HG03045 (cell line): ENCODE measurements around the gene USP6NL.
A peak's percentile ranks its signal among the peaks of the same experiment; 100 is the strongest.

ENCODE experiments used
- ATAC-seq: cut with Tn5 transposase; IDR thresholded peaks from one replicate; pipeline ENCODE4 v1.9.1; 2021; ENCODE audit warnings: mild to moderate bottlenecking, moderate library complexity; ENCODE audit not compliant: unreplicated experiment

The USP6NL gene

DNA sequence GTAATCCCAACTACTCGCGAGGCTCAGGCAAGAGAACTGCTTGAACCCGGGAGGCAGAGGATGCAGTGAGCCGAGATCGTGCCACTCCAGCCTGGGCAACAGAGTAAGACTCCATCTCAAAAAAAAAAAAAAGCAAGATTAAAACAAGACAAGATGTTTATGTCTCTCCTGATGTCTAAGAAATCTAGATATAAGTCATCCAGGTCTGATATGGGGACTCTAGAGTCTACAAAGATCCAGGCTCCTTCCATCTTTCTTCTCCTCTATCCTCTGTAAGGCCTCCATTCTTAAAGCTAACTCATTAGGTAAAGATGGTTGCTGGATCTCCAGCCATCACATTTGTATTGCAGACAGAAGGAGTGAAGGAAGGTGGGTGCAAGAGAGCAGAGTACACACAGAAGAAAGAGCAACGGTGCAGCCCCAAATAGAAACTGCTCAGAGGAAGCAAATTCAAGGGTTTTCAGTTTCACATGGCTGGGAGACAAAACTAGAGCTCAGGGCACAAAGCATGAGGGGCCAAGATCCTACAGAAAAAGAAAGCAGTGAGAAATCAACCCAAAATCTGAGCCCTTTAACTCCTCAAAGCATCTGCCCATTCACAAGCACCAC lies 57.6 kb downstream of the USP6NL start:
- peak; percentile 78 for ATAC-seq

DNA sequence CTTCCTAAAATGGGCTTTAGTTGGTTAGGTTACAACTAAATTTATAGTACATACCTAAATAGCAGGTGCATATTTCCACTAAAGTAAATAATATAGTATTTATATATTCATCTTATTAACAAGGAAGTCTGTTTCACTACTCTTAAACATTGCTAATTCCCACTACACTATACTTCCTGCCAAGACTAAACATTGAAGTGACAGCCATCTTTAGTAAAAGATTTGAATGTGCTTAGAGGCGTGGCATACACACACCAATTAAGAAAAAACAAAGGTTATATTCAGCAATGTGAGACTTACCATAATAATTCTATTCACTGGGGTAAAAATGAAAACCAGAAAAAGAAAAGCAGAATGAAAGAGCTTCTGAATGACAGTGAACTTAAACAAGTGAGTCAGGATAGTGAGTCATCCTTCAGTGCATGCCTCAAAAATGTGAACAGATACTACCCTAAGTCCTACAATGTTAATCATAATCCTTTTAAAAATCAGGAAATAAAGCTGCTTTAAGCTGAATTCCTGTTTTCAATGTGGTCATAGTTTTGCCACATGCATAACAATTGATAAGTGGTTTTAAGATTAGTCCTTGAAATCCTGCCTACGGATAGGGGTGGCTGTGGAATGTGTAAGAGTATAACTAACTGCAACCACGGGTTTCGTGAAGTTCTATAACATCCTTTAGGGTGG lies 59.4 kb downstream of the USP6NL start:
- no peak for ATAC-seq

DNA sequence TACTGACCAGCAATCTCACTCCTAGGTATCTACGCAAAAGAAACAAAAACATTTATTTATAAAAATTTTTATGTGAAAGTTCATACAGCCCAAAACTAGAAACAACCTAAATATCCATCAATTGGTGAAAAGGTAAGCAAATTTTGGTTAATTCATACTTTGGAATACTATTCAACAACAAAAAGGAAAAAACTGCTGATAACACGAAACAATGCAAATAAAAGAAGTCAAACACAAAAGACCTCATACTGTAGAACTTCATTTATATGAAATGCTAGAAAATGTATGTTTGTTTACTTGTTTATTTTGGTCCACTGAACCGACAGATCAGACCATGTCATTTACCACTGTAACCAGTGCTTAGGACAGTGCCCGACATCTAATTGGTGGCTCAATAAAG lies 60.3 kb downstream of the USP6NL start:
- ATAC-seq = no peak

GRCh38 chr10:11548768-11549099 lies 62.7 kb downstream of the USP6NL start:
- ATAC-seq = no peak

DNA sequence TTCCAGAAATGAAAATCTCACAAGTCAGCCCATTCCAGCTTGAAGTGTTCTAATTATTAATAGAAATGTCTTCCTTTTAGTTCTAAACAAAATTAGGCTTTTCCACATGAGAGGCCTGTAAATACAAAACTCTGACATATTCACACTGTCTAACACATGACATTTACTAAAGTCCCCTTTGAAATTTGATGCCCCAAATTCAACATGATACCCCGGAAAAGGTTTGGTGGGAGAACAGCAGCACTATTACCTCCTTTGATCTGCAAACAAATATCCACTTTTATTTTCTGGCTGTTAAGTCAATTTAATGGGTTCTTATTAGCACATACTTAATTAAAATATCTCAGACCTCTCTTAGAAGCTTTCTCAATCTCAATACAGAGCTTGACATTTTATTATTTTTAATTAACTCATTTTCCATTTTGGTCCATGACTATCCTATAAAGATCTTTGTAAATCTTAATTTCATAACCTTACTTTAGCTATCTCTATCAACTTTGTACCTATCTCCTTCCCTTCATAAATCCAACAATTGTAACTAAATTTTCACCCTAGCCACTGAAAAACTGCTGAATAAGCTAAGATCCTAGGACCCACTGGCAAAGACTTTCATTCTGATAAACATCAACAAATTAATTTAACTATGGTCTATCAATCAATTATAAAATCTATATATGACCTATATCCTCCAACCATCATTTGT lies 63.2 kb downstream of the USP6NL start:
- ATAC-seq = no peak

DNA sequence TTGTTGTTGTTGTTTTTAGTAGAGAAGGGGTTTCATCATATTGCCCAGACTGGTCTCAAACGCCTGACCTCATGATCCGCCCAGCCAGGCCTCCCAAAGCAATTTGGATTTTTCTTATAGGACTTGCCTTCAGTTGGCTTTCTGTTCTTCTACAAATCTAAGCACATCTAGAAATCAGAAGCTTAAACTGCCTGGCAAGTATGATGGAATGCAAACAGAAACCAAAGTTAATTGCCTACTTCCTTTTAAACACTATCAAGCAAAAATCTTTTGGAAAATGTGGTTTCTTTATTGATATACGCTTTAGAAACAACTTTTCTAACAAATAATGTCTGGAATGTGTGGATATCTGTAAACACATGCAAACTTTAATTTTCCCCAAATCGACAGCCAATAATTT lies 64.9 kb downstream of the USP6NL start:
- ATAC-seq = no peak

DNA sequence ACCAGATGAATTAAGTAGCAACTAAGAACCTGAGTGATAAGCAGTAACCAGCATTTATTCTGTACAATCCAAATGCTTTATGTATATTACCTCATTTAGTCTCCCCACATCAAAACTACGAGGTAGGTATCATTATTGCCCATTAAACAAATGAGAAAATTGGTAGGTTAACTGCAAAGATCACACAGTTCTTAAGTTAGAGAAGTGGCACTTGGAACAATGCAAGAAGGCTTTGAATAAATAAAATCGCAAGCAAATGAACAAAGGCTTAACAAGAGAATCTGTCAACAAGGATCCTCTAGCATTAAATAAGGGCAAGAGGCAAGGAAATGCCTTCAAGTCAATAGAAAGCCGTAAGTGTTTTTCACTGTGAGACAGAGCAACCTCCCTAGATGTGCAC lies 70.2 kb downstream of the USP6NL start:
- no peak for ATAC-seq

DNA sequence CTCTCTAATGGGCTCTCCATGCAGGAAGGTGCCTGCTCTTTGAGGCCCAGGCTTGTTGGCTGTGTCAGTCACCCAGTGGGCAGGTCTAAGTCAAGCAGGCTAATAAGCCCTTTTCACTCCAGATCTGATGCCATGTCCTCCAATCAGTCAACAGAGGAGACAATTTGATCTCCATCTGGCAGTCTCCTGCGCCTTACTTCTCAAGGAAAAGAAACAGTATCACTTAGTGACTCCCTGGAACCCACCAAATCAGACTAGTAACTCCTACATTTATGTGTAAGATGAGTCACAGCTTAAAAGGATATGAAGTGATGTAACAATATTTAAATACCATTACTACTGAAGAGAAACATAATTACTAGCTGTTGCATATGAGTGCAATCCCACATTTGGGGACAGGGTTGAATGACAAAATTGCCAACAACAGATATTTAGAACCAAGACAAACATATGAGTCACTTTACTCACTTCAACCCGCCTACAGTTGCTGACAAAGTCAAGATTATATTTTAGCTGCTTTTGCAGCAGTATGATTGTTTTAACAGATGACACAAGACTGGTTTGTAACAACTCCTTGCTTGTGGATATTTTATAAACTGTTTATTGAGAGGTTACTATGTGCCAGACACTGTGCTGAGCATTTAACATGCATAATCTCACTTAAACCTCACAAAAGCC lies 72.1 kb downstream of the USP6NL start:
- no peak for ATAC-seq

DNA sequence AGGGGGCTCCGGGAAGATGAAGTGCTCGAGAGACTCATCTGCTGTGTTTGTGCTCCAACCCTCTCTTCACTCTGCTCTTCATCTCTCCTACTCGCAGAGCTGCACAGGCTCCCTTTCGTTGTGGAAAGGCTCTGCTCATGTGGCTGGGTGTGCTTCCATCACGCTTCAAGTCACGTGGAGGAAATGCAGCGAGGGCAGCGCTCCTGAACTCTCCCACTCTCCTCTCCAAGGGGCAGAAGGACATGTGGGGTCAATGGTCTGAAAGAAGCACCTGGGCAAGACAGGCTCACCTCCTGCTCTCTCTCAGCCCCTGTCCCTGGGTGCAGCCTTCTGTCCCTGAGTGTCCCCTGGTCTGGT lies 72.6 kb downstream of the USP6NL start:
- ATAC-seq = no peak

DNA sequence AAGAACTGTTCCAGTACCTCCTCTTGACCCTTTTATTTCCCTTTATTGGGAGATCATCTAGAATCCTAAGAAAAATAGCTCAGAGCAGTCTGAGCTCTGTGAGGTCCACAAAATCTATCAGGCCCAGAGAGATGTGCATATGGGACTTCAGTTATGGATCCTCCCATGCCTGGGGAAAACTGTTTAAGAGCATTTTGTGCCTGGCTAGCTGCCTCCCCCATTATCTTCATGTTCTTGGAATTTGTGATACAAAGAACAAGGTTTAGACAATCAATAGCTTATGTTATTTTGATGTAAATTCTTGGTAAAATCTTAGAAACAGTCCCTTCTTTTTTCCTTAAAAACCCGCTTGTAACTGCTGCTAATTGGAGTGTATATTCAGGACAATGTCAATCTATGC lies 75.2 kb downstream of the USP6NL start:
- ATAC-seq = no peak

DNA sequence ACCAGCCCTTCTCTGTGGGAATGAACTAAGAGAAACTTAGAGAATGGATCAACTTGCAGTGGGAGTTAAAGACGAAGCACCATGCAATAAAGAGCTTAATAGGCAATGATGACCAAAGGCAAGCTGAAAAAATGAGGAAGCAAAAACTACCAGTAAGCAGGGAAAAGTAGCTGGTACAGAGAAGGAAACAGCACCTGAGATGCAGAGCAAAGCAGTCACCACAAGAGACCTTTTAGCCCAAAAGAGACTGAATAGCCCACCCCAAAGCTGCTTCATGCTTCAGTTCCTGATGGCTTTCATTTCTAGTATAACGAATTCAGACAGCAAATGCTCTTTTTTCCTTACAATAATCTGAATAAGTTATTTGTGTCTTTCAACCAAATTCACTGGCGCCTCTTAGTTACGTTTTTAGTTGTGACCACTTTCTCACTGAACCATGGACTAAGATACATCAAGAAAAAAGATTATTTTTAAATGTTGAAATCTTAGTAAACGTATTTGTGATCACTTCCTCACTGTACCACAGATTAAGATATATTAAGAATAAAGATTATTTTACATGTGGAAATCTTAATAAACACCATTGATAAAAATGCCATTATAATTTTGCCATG lies 76.0 kb downstream of the USP6NL start:
- ATAC-seq = no peak

GRCh38 chr10:11533328-11533781 lies 78.1 kb downstream of the USP6NL start:
- ATAC-seq = no peak

DNA sequence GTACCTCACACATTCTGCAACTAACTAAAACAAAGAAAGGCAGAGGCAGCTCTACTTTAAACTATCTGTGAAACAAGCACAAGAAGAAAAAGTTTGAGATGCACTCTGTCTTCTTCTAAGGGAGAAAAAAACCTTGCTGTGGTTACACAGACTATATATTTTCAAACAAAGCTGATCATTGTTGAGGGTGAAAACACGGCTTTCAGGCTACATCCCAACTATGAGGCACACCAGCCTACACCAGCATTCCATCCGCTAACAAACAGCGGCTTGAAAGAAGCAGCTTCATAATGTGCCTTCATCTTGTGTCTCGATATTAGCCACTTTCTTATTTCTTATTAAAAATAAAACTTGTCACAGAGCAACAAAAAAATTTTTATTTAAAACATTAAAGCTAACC lies 79.1 kb downstream of the USP6NL start:
- ATAC-seq = no peak

DNA sequence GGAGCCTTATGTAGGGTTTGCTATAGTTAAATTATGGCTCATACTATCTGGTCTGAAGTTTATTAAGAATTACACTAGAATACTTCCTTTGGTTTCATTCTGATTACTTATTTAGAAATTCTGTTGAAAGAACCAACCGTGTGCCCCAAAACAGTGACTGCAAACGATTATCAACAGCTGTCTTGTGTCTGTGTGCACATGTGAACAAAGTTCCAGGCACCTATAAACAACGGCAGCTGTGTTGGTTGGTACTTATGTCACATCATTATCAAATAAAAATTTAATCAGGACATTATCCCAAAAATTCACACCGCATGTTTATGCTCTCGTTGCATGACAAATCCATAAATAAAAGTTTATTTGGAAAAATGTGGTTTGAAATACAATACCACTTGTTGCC lies 80.6 kb downstream of the USP6NL start:
- ATAC-seq = no peak

DNA sequence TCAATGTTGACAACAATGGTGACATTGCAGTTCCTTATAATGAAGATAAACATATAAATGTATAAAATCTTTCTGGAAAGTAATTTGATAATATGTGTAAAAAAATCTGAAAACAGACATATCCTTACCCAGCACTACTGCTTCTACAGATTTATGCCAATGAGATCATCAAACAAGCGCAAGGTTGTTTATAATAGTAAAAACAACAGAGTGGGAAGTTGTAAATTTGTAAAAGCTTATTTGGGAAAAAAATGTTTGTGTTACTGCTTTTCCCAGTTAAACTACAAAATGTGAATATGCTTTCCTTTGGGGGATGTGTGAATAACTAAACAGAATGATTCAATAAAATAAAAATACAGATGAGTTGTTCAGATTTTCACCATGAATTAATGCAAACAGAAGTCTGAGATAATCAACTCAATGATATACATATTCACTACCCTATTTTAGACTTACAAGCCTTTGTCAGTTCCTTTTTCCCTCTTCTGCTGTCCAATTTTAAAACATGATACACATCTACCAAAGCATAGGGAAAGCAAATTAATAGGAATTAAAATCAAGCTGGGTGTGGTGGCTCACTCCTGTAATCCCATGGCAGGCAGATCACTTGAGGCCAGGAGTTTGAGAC lies 82.1 kb downstream of the USP6NL start:
- no peak for ATAC-seq

GRCh38 chr10:11528286-11528685 lies 83.2 kb downstream of the USP6NL start:
- no peak for ATAC-seq

DNA sequence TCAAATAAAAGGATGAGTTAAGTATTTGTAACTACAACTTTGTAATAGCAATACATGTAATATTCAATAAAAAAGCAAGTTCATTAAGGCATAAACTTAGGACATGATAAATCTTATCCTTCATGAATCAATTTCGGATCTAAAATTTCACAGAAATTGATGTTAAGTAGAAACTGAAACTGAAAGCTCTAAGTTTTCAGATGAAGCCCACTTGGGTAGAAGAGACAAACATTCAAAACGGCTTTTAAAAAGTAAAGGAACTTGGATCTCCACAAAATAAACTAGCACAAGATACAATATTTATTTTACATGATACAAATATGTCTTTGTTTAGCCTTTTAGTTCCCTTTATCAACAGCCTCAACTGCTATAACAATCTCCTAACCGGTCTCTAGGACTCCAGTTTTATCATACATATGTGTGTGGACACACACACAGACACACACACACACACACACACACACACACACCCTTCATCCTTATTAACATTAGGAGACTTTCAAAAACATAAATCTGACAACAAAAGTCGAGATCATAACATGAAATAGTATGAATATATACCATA lies 83.7 kb downstream of the USP6NL start:
- no peak for ATAC-seq

- no peak for ATAC-seq
These were observed 84.4 kb downstream of the USP6NL start for GRCh38 chr10:11527068-11527467.

- no peak for ATAC-seq
These were observed 85.9 kb downstream of the USP6NL start for GRCh38 chr10:11525503-11525902.

- ATAC-seq = no peak
These were observed 88.6 kb downstream of the USP6NL start for GRCh38 chr10:11522821-11523245.

DNA sequence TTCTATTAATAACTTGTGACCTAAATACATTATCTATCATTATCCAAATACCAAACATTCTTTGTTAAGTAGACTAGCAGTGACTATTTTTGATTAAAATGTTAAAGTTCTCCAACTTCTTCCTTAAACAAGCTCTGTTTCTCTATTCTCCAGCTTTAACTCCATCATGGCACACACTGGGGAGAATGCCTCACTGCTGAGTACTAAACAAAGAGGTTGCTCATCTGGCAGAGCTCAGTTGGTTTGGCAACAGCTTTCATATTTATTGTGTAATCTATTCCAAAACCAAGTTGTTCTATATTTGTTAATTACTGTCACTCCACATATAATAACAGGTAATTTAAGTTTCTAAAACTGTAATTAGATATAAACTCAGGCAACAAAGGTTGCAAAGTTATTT lies 89.6 kb downstream of the USP6NL start:
- ATAC-seq = no peak
